Activated effector memory CD4-positive, alpha-beta T cell treated with anti-CD3 and anti-CD28 coated beads, Interleukin-2, amount 50 U/mL, for 16 hours (primary cell): ENCODE data around the gene KCNK18.
"Not testable (repeated sequence)": the region's sequence is repeated elsewhere in the genome, so short reads cannot be mapped to it uniquely, and the experiment has no call there.

ENCODE experiments used
- DNase-seq: peaks from one replicate; pipeline ENCODE4 v3.0.0-alpha.2; 2020

KCNK18 gene

DNA sequence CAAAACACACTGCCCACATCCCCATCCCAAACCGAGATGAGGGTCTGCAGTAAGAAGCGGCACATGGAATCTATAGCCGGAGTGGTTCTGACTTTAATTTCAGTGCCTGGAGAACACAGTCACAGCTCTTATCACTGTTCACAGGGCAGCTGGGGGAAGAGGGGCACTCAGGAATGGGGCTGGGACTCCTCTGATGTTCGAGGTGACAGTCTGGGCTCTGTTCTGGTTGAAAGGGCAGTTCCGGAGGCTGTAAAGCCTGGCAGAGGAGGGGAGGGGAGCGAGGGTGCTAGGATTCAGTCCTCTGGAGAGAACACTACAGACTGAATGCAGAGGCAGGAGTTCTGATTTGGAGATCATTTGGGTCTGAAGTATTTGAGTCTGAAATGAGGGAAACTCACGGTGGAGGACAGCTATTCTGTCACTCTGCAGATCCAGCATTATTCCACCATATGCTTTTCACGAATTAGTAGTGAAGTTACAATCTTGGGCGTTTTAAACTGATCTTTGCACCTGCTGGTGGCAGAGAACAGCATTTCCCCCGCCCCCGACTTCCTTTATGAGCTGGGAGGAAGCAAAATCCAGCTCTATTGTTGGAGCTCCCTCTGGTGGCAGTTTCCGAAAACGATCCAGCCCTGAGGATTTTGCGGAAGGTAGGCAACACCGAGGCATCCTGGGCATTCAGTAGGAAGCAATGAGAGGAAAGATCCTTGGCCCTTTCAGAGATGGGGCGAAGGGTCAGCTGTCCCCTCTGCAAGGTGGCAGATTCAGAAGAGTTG, 22.7 kb upstream of the KCNK18 start:
- peak; percentile 92 for DNase-seq

DNA sequence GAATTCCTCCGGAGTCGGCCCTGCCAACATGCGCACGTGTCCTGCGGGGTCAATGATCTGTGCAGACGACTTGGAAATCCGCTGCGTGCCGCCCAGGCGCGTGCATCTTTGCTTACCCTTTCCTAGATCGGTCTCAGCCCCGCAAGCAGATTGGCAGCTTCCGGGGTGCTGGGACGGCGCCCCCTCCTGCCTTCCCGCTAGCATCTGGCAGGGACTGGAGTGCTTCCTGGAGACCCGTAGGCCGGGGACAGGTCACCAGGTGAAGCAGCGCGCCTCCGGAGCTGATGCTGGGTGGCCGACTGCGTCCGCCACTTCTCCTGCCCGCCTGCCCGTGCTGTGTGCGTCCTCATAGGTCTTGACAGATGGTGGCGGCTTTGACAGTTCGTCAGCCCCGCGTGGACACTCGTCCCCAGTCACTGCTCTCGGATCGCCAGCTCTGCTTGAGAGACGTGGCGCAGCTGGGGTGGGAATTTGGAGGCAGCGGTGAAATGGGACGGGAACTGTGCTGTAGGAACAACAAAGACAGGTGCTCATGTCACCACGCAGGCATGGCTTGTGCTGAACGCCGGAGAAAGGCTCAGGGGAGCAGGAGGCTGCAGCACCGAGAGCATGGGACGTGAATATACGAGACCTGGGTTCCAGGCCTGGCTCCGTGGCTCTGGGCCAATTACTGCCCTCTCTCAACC, 21.9 kb upstream of the KCNK18 start:
- DNase-seq, result peak; percentile 73

DNA sequence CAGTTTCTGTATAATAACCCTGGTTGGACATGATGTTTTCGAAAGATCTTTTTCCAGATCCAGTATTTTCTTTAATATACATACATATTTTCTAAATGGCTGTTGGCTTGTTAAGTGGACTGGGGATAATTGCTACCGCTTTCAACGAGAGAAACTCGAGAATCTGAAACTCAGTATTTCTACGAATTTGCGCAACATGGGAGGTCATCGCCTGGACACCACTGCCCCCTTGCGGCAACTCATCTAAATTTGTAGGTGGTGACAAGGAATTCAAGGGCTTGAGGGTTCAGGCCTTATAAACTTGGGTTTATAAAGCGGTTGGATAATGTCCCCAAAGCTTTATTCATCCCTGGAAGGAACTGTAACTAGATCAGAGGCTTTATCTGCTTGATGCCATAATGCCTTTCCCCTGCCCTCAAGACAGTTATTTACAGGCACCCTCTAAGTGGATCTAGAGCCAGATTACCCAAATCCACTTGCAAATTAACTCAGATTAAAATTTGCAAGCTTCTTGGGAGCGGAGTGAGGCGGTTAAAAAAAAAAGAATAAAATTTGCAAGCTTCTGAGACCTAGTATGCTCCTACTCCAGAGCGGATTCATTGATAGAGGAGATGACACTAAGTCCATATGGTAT, 21.3 kb upstream of the KCNK18 start:
- DNase-seq, result peak; percentile 89

GRCh38 chr10:117178190-117178589, 19.1 kb upstream of the KCNK18 start:
- DNase-seq, result no peak

- no peak for DNase-seq
Observed at GRCh38 chr10:117184296-117184695, 13.0 kb upstream of the KCNK18 start.

GRCh38 chr10:117184821-117185220, 12.5 kb upstream of the KCNK18 start:
- DNase-seq, result no peak

DNA sequence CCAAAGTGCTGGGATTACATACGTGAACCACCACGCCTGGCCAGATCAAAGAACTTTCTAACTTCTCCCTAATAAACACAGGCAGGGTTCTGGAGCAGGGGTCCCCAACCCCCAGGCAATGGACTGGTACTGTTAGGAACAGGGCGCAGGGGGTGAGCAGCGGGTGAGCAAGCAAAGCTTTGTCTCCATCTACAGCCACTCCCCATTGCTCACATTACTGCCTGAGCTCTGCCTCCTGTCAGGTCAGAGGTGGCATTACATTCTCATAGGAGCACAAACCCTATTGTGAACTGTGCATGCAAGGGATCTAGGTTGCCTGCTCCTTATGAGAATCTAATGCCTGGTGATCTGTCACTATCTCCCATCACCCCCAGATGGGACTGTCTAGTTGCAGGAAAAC, 11.5 kb upstream of the KCNK18 start:
- not testable (repeated sequence) for DNase-seq

DNA sequence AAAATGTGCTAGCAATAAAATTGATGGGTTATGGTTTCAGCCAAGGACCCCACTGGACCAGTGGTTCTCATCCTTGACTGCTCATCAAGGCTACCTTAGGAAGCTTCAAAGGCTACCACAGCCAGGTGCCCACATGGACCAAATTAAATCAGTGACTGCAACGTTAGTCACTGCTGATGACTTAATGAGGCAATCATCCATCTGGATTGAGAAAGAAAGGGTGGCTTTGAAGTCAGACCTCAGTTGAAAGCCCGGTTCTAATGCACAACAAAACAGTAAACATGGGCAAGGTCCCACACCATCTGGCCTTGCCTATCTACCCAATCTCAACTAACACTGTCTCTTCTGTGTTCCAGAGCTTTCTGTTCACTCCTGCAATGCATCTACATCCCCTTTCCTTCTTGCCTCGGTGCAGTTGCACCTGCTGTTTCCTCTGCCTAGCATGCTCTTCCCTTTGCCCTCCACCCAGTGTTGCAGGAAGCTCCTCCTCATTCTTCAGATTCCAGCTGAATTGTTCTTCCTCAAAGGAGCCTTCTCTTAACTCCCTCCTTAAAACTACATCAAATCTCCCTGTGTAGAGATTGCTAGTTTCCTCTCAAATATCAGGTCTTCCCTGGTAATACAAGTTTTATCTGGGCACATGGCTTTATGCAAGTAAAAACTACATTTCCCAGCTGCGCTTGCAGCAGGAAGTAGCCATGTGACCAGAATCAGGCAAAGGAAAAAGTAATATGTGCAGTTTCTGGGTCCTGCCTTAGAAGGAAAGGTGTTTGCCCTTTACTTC, 10.3 kb upstream of the KCNK18 start:
- DNase-seq, result no peak

DNA sequence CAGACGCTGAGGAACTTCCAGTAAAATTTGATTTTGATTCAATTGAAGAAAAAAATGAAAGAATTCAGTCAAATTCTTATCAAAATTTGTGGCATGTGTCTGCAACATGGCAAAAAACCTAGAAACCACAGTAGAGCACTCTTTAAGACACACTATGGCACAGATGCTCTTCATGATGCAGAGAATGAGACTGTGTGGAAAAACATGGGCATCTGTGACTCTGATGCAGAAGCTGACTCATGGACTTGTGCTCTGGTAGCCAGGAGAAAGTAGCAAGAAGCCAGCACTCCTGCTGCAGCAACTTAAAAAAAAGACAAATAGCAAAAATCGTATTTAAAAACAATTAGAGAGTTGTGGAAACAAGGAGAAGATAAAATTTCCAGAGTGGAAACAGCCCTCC, 8.9 kb upstream of the KCNK18 start:
- no peak for DNase-seq

- DNase-seq, result no peak
Observed at GRCh38 chr10:117189557-117189956, 7.7 kb upstream of the KCNK18 start.

DNA sequence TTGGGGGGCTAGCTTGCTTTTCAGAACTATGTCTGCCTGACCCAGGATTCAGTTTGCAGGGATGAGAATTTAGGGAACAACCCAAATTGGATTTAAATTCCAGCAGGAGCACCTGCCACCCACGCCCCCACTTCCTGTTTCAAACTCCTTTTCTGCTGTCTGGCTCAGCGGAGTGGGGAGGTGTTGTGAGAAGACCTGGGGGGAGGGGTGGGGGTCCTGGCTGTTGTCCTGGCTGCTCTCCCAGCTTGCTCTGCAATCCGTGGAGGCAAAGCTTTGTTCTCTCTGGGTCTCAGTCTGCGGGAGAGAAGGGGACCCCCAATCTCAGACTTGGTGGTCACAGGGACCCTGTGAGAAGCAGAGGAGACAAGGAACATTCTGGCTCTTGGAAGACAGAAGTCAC, 799 bp downstream of the KCNK18 start:
- DNase-seq, result peak; percentile 30

DNA sequence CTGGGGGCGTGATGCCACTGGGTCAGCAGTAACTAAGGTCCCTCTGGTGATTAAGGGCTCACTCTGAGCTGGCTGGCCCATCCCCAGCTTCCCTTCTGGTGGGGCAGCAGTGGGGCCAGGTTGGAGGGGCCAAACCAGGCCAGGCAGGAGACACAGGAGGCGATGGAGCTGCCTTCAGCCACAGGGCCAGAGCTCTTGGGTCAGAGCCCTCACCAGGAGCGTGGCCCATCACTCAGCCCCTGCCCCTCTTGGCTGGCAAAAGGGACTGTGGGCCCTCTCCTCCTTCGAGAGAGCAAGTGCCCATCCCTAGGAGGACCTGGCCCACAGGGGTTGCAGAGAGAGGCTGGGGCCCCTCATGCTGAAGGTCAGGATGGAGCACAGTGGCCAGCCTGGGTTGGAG, 4.5 kb downstream of the KCNK18 start:
- peak; percentile 60 for DNase-seq

- DNase-seq, result peak; percentile 21
Observed at GRCh38 chr10:117204316-117204715, 7.0 kb downstream of the KCNK18 start.

DNA sequence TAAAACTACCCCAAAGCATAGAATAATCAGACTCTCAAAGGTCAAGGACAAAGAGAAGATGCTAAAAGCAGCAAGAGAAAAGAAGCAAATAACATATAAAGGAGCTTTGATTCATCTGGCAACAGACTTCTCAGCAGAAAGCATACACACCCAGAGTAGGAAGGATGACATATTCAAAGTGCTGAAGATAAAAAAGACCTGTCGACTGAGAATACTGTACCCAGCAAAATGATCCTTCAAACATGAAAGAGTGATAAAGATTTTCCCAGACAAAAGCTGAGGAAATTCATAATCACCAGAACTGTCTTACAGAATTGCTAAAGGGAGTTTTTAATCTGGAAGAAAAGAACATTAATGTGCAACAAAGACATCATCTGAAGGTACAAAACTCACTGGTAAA, 14.9 kb downstream of the KCNK18 start:
- no peak for DNase-seq

DNA sequence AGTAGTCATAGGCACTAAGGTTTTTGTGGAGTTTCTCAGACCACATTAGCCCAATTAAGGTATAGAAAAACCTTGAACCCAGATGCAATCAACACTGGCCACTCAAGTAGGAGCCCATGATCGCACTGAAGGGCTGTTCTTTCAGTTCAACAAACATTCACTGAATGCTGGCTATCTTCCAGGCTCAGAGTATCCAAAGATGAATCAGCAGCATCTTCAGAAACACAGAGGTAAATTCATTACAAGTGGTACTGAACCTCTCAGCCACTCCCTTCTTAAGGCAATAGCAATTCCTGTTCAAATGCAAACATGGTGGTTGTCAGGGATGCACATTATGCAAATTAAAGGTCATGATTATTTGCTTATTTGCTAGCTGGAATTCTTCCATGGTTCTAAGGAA, 17.1 kb downstream of the KCNK18 start:
- no peak for DNase-seq

GRCh38 chr10:117215079-117215478, 17.8 kb downstream of the KCNK18 start:
- no peak for DNase-seq

- DNase-seq, result no peak
Observed at GRCh38 chr10:117216028-117216427, 18.7 kb downstream of the KCNK18 start.

GRCh38 chr10:117216611-117217195, 19.4 kb downstream of the KCNK18 start:
- DNase-seq, result peak; percentile 90

DNA sequence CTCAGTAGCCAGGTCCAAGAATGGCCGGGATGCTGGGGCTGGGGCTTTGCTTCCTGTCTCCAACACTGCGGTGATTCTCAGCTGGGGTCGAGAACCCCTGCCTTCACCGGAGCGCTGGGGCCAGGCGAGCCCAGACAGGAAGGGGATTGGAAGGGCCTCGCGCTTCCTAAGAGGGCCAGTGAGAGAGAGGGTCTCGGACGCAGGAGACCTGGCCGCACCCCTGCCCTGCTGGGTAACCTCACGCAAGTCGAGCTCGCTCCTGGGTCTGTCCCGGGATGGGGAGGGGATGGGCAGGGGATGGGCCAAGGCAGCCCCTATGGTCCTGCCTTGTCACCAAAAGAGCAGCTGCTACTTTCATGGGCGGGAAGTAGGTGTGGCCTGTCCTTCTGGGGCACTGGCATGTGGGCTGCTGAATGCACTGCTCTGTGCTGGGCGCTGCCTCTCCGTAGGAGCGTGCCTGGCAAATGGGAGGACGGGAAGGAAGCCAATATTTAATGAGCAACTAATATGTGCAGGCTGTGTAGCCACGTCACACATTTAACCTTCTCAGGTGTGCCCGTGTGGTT, 20.0 kb downstream of the KCNK18 start:
- DNase-seq, result peak; percentile 68

- peak; percentile 14 for DNase-seq
Observed at GRCh38 chr10:117218654-117219053, 21.4 kb downstream of the KCNK18 start.

DNA sequence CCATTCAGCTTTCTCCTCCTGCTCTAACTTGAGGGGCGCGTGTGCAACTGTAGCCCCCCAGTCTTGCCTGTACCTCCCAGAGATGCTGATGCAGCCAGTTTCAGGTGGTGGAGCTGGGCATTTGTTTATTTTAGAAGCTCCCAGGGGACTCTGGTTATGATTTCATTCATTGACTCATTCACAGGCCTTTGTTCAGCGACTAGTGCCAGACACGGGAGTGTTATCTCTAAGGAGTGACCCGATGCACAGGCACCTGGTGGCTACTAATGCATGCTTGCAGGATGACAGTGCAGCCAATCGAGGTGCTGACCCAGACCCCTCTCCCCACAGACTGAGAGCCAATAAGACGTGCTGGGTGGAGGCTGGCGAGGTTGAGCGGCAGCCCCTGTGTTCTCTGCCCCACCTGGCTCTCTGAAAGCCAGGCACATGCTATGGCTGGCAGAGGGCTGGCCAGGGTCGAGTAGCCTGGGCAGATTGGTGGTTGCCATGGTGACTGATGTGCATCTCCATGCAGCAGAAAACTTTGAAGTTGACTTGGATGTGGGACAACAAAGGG, 23.9 kb downstream of the KCNK18 start:
- peak; percentile 49 for DNase-seq

DNA sequence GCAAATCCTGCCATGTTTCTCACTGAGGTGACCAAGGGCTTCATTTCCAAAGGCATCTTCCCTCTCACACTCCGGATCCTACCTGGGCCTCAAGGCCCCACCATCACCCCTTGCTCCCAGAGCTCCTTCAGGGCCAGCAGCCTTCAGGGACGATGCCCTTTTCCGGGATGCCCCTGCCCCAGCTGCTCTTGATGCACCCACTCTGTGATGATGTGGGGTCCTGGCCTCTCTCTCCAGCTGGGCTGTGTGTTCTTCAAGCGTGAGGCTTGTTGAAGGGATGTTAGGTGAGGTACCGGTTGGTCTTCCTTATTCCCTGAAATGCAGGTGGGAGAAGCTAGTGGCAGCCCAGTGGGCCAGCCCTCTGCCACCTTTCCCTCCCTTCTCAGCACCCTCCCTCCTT, 25.3 kb downstream of the KCNK18 start:
- DNase-seq, result peak; percentile 52
